GM10266 (cell line): Measurements from ENCODE around the gene TMEM184A.

ENCODE experiments used
- DNase-seq: peaks from one replicate; pipeline ENCODE4 v3.0.0; 2012; ENCODE audit errors: extremely low spot score
- CTCF ChIP-seq: IDR thresholded peaks from 2 replicates; pipeline ENCODE4 v1.5.1; 2012; ENCODE audit warnings: mild to moderate bottlenecking, low read depth; ENCODE audit not compliant: control insufficient read depth, insufficient read depth; ENCODE audit errors: missing control alignments

The TMEM184A gene

GRCh38 chr7:1554333-1555045, 1.5 kb downstream of the TMEM184A start:
- no peak for TF ChIP-seq CTCF

DNA sequence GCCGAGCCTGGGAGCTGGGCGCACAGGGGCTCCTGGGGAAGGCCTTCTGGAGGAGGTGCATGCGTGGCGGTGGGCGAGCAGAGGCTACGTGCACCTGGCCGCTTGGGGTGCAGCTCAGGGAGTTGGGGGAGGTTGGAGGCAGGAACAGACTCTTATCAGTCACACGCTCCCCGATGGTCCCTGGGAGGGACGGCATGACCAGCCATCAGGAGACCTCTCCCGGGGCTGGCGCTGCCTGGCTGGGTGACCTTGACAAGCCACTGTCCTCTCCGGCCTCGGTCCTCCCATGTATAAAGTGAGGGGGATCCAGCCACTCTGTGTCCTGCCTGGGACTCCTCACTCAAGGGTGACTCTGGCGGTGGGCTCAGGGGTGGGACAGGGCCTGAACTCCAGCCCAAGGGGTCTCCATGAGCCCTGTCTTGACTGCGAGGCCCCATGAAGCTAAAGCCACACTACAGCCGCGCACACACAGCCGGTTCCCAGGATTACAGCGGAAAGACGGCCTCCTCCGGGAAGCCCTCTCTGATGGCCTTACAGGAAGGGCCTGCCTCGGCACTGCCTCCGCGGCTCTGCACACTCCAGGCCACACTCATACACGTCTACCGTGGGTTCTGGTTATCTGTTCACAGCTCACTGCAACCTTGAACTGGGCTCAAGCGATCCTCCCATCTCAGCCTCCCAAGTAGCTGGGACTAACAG, 2.3 kb downstream of the TMEM184A start:
- no peak for TF ChIP-seq CTCF

More at GRCh38 chr7:1554333-1555045, 1.5 kb downstream of the TMEM184A start:
- DNase-seq: no peak

GRCh38 chr7:1552200-1552599, 3.8 kb downstream of the TMEM184A start:
- DNase-seq: no peak
- TF ChIP-seq CTCF: no peak

More for the DNA sequence above, 2.3 kb downstream of the TMEM184A start:
- DNase-seq: no peak

DNA sequence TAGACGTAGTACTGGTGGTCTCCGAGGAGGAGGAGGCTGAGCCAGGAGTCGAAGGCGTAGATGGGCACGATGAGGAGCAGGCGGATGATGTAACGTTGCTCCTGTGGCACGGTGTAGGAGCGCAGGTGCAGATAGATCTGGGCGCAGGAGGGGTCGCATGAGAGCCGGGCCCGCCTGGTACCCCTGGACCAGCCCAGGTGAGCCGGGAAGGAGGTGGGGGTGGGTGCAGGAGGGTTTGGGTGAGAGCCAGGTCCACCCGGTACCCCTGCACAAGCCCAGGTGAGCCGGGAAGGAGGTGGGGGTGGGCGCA, 5.2 kb downstream of the TMEM184A start:
- DNase-seq: no peak
- no peak for TF ChIP-seq CTCF

GRCh38 chr7:1550005-1550845, 5.8 kb downstream of the TMEM184A start:
- DNase-seq: no peak
- no peak for TF ChIP-seq CTCF

GRCh38 chr7:1549357-1550004, 6.5 kb downstream of the TMEM184A start:
- no peak for TF ChIP-seq CTCF
- DNase-seq: no peak

DNA sequence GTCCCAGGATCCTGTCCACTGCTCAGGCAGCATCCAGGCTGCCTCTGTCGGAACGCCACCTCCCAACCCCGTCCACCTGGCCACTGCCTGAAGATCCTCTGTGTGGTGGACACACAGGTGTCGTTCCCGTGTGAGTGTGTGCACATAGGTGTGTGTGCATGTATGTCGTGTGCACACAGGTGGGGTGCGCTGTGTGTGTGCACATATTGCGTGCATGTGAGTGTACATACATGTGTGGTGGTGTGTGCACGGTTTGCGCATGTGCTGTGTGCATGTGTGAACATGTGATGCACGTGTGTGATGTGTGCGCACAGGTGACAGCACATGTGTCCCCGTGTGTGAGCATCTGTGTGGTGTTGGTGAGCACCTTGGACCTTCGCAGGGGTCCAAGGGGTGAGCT, 7.1 kb downstream of the TMEM184A start:
- DNase-seq: no peak
- TF ChIP-seq CTCF: no peak
